RWPE1 (cell line): ENCODE measurements around the gene FOXC2.

Experiments used
- CTCF ChIA-PET: fragments of 350-600 bp; sonication (Branson Sonifier 250); formaldehyde crosslinking; extraction: SDS; loops from one replicate; lab custom pipeline; 2021; lab: Yijun Ruan, JAX
- POLR2A ChIA-PET: fragments of 400-600 bp; formaldehyde crosslinking; extraction: SDS; loops from one replicate; lab custom pipeline; 2020; ENCODE audit warnings: antibody characterized with exemption; ENCODE audit not compliant: low non-redundant PET; lab: Yijun Ruan, JAX
- DNase-seq: peaks from one replicate; pipeline ENCODE4 v3.0.0; 2012; ENCODE audit warnings: low spot score
- H3K27ac ChIP-seq: fragments of 450-650 bp; 2 replicates; pipeline ENCODE4 v1.5.1; 2017
- TF ChIP-seq, protein P1 (sequence below): fragments of 450-650 bp; conservative IDR thresholded peaks from 2 replicates; pipeline ENCODE4 v1.5.1; 2017; ENCODE audit warnings: low read depth, mild to moderate bottlenecking

The FOXC2 gene

DNA sequence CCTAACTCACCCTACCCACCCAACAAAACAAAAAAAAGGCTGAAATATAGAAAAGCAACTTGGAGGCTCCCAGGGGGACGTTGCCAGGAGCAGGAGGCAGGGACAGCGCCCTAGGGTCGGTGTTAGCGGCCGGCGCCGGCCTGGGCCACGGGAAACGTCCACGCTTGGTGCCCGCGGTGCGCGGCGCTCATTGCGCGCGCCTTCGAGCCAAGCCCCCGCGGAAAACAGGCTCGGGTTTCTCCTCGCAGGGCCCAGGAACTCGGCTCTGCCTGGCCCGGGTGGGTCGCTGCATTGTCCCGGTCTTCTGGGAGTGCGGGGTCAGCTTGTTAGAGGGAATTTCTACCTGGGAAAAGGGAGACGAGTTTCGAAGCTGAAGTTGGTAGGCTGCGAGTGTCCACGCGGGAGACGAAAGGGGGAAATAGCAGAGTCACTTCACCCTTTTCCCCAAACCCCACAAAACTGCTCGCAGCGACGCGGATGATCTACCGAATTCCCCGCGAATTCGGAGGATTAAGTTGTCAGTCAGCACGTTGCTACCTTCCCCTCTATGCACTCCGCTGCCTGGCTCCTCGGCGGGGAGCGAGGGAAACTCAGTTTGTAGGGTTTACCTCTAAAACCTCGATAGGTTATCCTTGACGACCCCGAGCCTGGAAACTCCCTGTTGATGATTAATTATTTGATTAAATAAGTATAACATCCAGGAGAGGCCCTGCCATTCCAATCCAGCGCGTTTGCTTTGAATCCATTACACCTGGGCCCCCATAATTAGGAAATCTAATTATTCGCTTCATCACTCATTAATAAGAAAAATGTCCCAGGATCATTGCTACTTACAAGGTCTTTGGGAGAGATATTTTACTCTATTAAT is 751 bp upstream of the FOXC2 start:
- DNase-seq, result no peak
- ChIA-PET POLR2A (no interaction called here), CTCF (interaction anchor here (0.7 to 3.8 kb wide), 2 partner anchors 488 to 497 kb away, joined by 3 to 14 read pairs; no protein-coding TSS in a partner anchor)
- TF ChIP-seq, protein P1, sequence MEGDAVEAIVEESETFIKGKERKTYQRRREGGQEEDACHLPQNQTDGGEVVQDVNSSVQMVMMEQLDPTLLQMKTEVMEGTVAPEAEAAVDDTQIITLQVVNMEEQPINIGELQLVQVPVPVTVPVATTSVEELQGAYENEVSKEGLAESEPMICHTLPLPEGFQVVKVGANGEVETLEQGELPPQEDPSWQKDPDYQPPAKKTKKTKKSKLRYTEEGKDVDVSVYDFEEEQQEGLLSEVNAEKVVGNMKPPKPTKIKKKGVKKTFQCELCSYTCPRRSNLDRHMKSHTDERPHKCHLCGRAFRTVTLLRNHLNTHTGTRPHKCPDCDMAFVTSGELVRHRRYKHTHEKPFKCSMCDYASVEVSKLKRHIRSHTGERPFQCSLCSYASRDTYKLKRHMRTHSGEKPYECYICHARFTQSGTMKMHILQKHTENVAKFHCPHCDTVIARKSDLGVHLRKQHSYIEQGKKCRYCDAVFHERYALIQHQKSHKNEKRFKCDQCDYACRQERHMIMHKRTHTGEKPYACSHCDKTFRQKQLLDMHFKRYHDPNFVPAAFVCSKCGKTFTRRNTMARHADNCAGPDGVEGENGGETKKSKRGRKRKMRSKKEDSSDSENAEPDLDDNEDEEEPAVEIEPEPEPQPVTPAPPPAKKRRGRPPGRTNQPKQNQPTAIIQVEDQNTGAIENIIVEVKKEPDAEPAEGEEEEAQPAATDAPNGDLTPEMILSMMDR, result no peak
- H3K27ac ChIP-seq, result no peak overlapping the region; the same call in 1 of the 2 replicates

DNA sequence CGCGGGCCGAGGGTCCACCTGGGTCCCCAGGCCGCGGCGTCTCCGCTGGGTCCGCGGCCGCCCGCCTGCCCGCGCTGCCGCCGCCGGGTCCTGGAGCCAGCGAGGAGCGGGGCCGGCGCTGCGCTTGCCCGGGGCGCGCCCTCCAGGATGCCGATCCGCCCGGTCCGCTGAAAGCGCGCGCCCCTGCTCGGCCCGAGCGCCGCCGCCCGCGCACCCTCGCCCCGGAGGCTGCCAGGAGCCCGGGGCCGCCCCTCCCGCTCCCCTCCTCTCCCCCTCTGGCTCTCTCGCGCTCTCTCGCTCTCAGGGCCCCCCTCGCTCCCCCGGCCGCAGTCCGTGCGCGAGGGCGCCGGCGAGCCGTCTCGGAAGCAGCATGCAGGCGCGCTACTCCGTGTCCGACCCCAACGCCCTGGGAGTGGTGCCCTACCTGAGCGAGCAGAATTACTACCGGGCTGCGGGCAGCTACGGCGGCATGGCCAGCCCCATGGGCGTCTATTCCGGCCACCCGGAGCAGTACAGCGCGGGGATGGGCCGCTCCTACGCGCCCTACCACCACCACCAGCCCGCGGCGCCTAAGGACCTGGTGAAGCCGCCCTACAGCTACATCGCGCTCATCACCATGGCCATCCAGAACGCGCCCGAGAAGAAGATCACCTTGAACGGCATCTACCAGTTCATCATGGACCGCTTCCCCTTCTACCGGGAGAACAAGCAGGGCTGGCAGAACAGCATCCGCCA is 504 bp downstream of the FOXC2 start:
- ChIA-PET CTCF (interaction anchor here (1.1 to 3.8 kb wide), 2 partner anchors 9 to 495 kb away, joined by 6 to 14 read pairs; no protein-coding TSS in a partner anchor), POLR2A (no interaction called here)
- H3K27ac ChIP-seq, result peak overlapping the region; percentile 96
- DNase-seq, result no peak
- TF ChIP-seq, protein P1, result no peak

DNA sequence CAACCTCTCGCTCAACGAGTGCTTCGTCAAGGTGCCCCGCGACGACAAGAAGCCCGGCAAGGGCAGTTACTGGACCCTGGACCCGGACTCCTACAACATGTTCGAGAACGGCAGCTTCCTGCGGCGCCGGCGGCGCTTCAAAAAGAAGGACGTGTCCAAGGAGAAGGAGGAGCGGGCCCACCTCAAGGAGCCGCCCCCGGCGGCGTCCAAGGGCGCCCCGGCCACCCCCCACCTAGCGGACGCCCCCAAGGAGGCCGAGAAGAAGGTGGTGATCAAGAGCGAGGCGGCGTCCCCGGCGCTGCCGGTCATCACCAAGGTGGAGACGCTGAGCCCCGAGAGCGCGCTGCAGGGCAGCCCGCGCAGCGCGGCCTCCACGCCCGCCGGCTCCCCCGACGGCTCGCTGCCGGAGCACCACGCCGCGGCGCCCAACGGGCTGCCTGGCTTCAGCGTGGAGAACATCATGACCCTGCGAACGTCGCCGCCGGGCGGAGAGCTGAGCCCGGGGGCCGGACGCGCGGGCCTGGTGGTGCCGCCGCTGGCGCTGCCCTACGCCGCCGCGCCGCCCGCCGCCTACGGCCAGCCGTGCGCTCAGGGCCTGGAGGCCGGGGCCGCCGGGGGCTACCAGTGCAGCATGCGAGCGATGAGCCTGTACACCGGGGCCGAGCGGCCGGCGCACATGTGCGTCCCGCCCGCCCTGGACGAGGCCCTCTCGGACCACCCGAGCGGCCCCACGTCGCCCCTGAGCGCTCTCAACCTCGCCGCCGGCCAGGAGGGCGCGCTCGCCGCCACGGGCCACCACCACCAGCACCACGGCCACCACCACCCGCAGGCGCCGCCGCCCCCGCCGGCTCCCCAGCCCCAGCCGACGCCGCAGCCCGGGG is 1.3 kb downstream of the FOXC2 start:
- no peak for DNase-seq
- POLR2A ChIA-PET, result no interaction called here
- peak overlapping the region; percentile 96 for H3K27ac ChIP-seq
- CTCF ChIA-PET, result interaction anchor here (1.1 to 3.8 kb wide), 2 partner anchors 8 to 495 kb away, joined by 6 to 14 read pairs; no protein-coding TSS in a partner anchor
- TF ChIP-seq, protein P1, result peak; percentile 63

DNA sequence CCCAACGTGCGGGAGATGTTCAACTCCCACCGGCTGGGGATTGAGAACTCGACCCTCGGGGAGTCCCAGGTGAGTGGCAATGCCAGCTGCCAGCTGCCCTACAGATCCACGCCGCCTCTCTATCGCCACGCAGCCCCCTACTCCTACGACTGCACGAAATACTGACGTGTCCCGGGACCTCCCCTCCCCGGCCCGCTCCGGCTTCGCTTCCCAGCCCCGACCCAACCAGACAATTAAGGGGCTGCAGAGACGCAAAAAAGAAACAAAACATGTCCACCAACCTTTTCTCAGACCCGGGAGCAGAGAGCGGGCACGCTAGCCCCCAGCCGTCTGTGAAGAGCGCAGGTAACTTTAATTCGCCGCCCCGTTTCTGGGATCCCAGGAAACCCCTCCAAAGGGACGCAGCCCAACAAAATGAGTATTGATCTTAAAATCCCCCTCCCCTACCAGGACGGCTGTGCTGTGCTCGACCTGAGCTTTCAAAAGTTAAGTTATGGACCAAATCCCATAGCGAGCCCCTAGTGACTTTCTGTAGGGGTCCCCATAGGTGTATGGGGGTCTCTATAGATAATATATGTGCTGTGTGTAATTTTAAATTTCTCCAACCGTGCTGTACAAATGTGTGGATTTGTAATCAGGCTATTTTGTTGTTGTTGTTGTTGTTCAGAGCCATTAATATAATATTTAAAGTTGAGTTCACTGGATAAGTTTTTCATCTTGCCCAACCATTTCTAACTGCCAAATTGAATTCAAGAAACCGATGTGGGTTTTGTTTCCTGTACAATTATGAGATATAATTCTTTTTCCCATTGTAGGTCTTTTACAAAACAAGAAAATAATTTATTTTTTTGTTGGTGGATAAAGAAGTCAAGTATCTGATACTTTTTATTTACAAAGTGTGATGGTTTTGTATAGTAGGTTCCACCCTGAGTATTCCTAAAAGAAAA is 2.3 kb downstream of the FOXC2 start:
- CTCF ChIA-PET, result interaction anchor here (3.8 kb wide), 1 partner anchor 494 kb away, joined by 14 read pairs; no protein-coding TSS in a partner anchor
- peak overlapping the region; percentile 96 for H3K27ac ChIP-seq

More for the DNA sequence above, 2.3 kb downstream of the FOXC2 start:
- no peak for DNase-seq
- POLR2A ChIA-PET, result no interaction called here
- TF ChIP-seq, protein P1, result no peak
